ENCODE measurements around the gene GPR37L1. TPM values are rescaled to one million over a fixed set of nuclear protein-coding genes. Genes with fewer than 3 reads are reported as not detected.

The GPR37L1 gene
- total and polyA plus RNA-seq, 12 donors: 0.03 to 0.20 (median 0.05) TPM; not detected in 7

GRCh38 chr1:202149566-202149965 is 26.8 kb downstream of the GPR37L1 start:
- Histone ChIP-seq H3K27me3 (no peaks in the 10 kb centered on the region), H3K4me3 (no peak overlapping the region), H3K9me3 (no peaks in the 10 kb centered on the region), H3K27ac (no peak overlapping the region), H3K36me3 (peaks cover 0 to 52% (median 0%) of the 10 kb centered on the region in 9 donors), H3K4me1 (peaks cover 3 to 13% (median 8%) of the 10 kb centered on the region in 9 donors)
- WGBS, 2 donors: 92 to 93% methylated on average over 4 of the region's 4 CpGs
- ATAC-seq (no peak), DNase-seq (no peak)
- intact Hi-C loops (cut with DNase I): no loop called here
- no peak for TF ChIP-seq CTCF (IDR thresholded peaks at IDR 0.05)

GRCh38 chr1:202150187-202150586 is 27.5 kb downstream of the GPR37L1 start:
- DNase-seq: no peak
- intact Hi-C loops (cut with DNase I): no loop called here
- ATAC-seq: no peak

GRCh38 chr1:202150602-202151001 is 27.9 kb downstream of the GPR37L1 start:
- intact Hi-C loops (cut with DNase I): no loop called here
- 85 to 88% methylated on average over 8 of the region's 8 CpGs for WGBS, 2 donors
- no peak for ATAC-seq
- TF ChIP-seq CTCF (IDR thresholded peaks at IDR 0.05): no peak
- H3K4me3 ChIP-seq: no peak overlapping the region
- peaks cover 0 to 13% (median 6%) of the 10 kb centered on the region in 9 donors for H3K4me1 ChIP-seq
- peaks cover 0 to 53% (median 0%) of the 10 kb centered on the region in 9 donors for H3K36me3 ChIP-seq
- H3K9me3 ChIP-seq: no peaks in the 10 kb centered on the region
- no peak overlapping the region for H3K27ac ChIP-seq
- no peaks in the 10 kb centered on the region for H3K27me3 ChIP-seq
- DNase-seq: no peak

More at GRCh38 chr1:202150187-202150586, 27.5 kb downstream of the GPR37L1 start:
- Histone ChIP-seq H3K4me3 (no peak overlapping the region), H3K4me1 (peaks cover 3 to 13% (median 7%) of the 10 kb centered on the region in 9 donors), H3K36me3 (peaks cover 0 to 53% (median 0%) of the 10 kb centered on the region in 9 donors), H3K27me3 (no peaks in the 10 kb centered on the region), H3K27ac (no peak overlapping the region), H3K9me3 (no peaks in the 10 kb centered on the region)
- no peak for TF ChIP-seq CTCF (IDR thresholded peaks at IDR 0.05)
- WGBS, 2 donors: 89 to 91% methylated on average over 9 of the region's 9 CpGs

GRCh38 chr1:202151045-202151444 is 28.3 kb downstream of the GPR37L1 start:
- Histone ChIP-seq H3K4me3 (no peak overlapping the region), H3K36me3 (peaks cover 0 to 53% (median 0%) of the 10 kb centered on the region in 9 donors), H3K27me3 (no peaks in the 10 kb centered on the region), H3K4me1 (peaks cover 0 to 15% (median 6%) of the 10 kb centered on the region in 9 donors), H3K9me3 (no peaks in the 10 kb centered on the region), H3K27ac (no peak overlapping the region)
- no peak for DNase-seq
- intact Hi-C loops (cut with DNase I): no loop called here
- no peak for ATAC-seq
- WGBS, 2 donors: 92 to 95% methylated on average over 2 of the region's 2 CpGs
- TF ChIP-seq CTCF (IDR thresholded peaks at IDR 0.05): no peak
